ENCODE measurements around the gene ARID3A.
A peak's percentile ranks its signal among the peaks of the same experiment; 100 is the strongest.

The ARID3A gene

DNA sequence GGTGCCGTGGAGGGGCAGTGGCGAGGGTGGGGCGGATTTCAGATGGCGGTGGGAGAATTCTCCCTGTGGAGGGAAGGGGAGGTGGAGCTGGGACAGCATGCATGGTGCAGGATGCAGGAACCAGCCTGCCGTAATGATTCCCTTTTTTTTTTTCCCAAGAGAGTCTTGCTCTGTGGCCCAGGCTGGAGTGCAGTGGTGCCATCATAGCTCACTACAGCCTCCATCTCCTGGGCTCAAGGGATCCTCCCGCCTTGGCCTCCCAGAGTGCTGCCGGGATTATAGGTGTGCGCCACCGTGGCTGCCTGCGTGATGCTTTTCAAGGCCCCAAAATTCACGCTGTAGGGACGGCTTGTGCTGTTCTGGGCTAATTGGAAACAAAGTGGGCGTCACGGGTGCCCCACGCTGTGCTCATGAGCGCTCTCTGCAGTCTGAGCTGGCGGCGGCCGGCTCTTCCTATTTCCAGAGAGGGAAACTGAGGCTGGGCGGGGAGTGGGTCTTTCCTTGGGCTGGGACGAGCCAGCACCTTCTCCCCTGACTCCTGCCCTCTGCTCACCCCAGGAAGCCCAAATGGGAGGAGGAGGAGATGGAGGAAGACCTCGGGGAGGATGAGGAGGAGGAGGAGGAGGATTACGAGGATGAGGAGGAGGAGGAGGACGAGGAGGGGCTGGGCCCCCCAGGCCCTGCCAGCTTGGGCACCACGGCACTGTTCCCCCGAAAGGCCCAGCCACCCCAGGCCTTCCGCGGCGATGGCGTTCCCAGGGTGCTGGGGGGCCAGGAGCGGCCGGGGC, 6.2 kb downstream of the ARID3A start:
- DNase-seq: no peak

DNA sequence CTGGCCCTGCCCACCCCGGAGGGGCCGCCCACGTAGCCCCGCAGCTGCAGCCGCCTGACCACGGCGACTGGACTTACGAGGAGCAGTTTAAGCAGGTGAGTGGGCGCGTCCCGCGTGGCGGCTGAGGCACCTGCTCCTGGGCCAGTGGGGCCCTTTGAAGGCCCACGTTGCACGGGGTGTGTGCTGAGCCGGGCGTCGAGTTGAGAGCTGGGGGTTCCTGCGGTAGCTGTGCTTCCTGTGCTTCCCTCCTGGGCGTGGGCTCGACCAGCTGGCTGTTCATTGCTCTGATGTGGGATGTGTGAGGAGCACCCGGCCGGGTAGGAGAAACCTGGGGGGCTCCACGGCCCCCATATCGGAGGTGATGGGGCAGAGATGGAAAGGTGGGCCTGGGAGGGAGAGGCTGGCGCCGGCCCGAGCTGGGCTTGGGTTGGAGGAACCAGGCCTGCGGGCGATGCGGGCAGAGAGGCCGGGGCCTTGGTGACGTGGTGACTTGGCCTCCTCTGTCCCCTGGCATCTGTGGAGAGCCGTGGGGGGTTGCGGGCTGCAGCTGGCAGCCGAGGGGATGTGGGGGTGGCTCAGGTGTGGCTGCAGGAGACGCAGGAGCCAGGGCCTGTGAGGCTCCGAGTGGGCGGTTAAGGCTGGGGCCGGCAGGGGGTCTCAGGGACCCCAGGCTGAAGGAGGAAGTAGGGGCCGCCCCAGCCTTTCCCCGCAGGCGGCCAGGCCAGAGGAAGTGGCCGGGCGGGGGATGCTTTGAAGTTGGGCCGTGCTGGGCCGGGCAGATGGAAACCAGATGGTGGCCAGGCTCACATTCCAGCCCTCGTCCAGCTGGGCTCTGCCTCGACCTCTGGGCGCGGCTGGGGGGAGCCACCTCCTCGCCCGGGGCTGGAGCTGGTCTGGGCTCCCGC, 7.1 kb downstream of the ARID3A start:
- DNase-seq: no peak

DNA sequence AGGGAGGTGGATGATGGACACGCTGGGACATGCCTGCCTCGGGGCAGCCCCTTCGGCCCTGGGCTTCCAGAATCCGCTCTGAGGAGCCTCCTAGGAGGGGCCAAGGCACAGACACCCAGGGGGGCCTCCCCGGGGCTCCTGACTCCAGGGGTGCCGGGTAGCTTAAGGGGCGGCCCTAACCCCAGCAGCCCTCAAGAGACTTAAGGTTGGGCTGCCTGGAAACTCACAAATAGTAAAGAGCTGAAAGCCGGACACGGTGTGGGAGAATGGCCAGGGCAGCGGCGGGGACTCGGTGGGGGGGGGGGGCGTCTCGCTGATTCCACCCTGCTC, 7.7 kb downstream of the ARID3A start:
- DNase-seq: no peak

DNA sequence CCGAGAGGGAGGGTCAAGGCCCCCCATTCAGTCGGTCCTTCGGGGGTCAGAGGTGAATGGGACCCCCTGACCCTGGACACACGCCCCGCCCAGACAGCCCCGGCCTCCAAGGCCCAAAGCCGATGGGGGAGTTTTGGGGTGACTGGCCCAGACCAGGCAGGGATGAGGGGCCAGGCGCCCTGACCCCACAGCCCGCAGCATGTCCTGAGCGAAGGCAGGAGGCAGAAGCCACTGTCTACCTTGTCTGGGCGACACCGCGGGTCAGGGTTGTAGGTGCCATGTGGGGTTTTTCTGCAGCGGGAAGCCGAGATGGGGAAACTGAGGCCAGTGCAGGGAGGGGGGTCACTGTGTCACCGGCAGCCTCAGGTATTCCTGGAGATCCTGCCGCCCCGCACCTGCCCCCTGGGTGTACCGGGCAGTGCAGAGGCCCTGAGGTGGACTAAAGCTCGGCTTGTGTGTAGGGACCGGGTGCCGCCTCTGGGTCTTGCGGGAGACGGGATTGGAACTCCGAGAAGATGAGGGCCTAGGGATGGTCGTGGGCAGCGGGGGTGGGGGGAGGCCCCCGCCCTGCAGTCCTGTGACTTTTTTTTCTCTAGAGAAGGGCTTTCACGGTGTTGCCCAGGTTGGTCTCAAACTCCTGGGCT, 8.5 kb downstream of the ARID3A start:
- no peak for DNase-seq

DNA sequence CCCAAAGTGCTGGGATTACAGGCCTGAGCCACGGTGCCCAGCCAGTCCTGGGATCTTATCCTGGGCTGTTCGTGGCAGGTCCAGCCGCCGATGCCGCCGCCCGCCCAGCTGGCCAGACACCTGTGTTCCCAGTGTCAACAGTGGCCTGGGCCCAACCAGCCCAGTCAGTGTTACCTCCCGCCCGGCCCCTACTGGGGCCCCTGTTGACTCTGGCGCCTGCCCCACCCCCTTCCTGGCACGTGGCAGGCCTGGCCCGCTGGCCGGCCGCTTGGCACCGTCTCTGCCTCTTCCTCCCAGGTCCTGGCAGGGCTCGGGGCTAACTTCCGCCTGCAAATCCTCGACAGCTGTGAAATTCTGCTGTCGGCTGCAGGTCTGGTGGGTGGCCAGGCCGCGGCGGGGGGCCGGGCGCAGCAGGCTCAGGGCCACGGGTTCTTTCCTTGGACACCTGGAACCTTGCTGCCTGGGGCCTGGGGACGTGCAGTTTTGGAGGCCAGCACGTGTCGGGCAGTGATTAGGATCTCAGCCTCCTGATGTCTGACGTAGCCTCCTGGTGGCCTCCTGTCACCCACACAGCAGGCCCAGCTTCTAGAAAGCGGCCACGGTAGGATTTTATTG, 9.1 kb downstream of the ARID3A start:
- DNase-seq: no peak

DNA sequence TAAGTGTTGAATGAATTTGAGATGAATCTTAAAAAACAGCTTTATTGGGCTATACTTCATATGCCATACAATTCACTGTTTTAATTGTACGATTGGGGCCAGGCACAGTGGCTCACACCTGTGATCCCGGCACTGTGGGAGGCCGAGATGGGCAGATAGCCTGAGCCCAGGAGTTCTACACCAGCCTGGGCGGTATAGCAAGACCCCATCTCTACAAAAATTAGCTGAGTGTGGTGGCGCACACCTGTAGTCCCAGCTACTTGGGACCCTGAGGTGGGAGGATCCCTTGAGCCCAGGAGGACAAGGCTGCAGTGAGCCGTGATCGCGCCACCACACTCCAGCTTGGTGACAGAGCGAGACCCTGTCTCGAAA, 10.3 kb downstream of the ARID3A start:
- no peak for DNase-seq

DNA sequence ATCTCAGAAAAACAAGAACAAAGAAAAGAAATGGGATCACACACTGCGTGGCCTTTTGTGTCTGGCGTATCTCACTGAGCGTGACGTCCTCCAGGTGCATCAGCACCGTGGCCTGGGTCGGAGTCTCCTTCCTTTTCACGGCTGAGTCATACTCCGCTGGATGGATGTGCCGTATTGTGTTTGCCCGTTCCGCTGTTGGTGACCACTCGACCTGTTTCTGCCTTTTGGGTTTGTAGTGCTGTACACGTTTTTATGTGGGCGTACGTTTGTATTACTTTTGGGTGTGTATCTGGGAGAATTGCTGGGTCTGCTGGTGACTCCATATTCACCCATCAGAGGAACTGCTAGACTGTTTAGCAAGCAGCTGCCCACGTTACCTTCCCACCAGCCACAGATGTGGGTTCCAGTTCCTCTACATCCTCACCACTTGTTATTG, 11.4 kb downstream of the ARID3A start:
- no peak for DNase-seq

DNA sequence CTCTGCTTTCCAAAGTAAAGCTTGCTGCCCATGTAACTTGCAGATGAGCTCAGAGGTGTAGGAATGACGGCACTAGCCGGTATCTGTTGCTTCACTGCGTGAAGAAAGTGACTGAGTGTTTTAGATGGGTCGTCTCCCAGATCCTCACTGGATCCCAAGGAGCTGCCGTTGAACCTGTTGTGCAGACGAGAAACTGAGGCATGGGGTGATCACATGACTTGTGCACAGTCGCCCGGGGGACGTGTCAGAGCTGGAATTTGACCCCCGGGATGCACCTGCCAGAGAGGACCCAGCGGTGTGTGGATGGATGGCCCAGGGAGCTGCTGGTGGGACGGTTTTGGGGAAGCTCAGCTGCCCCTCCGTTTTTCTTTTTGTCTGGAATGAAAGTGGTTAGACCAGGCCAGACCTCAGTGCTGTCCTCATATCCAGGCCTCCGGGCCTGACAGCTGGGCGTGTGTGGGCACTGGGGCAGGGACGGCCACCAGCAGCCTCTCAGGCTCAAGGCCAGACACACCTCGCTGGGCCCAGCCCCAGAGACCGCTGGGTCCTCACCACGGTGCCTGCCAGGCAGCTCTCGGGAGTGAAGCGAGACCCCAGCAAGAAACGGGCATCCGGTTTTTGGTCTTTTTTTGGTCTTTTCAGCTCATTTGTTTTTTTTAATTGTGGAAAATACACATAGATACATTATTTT, 12.5 kb downstream of the ARID3A start:
- no peak for DNase-seq

DNA sequence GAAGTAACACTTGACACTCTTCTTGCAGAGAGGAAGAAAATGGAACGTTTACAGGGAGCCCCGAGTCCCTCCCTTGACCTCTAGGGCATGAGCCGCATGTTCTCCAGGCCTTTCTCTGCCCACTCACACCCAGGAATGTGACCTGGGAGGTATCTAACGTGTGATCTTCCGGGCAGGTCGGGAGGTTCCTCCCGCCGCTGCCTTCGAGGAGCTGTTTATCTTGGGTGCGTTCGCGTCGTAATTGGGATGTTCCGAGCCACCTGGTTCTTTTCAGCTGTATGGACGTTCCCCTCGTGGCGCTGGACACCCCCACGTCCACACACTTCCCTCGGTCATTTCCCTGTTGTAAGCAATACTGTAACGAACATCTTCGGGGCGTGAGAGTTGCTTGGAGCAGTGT, 13.6 kb downstream of the ARID3A start:
- DNase-seq: no peak

DNA sequence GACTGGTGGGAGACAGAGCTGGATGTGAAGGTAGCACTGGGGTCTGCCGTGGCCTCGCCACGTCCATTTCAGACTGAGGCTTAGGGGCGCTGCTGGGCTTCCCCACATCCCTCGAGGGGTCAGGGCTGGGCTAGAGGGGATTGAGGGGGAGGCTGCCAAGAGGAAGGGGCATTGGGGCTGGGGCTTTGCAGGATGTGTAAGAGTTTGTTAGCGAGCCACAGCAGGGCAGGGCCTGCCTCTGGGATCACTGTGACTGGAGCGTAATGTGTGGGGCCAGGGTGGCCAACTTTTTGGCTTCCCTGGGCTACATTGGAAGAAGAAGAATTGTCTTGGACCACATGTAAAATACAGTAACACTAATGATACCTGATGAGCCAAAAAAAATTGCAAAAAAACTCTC, 14.1 kb downstream of the ARID3A start:
- no peak for DNase-seq

DNA sequence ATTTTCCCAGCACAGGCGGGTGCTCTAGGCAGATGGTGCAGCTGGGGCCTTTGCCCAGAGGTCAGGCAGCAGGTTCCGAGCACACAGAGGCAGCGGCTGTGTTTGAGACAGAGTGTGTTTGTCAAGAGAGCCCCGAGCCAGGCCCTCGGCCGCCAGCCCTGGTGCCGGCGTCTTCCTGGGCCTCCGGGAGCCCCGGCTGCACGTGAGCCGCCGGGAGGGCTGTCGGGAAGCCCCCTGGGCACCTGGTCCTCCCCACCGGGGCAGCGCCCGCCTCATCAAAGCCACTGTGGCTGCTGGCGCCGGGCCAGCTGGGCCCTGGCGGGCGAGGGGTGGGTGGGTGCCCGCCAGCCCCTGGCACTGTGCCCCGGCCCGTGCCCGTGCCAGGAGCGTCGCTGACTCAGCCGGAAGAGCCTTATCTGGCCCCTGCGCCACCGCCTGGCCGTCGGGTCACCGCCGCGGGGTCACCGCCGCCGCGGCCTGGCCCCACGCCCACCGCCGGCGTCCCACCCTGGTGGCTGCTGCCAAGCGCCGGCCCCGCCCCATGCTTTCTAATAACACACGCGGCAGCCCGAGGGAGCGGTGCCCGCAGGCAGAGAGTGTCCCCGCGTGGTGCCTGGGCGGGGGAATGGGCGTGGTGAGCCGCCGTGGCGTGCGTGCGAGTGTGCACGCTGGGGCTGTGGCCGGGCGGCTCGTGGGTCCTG, 14.9 kb downstream of the ARID3A start:
- DNase-seq: peak; percentile 79

DNA sequence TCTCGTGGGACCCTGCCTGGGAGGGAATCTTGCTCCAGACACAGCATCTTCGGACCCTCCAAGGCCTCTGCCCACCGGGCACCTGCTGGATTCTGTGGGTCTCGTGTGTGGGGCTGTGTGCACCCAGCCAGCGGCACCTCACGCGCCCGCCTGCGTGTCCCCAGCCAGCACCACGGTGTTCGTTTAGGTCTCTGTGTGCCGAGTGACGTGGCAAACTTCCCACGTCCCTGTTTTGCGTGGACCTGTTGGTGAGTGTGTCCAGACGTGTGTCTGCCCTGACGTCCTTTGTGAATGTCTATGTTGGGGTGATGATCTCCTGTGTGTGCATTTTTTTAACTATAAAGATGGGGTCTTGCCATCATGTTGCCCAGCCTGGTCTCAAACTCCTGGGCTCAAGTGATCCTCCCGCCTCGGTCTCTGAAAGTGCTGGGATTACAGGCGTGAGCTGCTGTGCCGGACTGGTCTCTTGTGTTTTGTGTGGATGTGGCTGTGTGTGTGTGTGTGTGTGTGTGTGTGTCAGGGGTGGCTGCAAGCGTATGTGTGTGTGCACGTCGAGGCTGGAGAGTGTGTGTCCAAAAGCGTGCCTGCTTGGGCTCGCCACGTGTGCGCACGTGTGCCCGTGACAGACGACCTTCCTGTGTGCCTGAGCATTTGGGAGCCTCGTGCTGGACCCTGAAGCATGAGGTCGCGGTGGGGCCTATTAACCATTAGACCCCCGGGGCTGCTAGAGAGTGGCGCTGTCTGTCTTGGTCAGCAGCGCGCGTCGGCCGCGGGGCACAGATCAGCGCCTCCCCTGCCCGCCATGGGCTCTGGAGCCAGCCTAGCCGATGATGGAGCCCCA, 15.7 kb downstream of the ARID3A start:
- no peak for DNase-seq

DNA sequence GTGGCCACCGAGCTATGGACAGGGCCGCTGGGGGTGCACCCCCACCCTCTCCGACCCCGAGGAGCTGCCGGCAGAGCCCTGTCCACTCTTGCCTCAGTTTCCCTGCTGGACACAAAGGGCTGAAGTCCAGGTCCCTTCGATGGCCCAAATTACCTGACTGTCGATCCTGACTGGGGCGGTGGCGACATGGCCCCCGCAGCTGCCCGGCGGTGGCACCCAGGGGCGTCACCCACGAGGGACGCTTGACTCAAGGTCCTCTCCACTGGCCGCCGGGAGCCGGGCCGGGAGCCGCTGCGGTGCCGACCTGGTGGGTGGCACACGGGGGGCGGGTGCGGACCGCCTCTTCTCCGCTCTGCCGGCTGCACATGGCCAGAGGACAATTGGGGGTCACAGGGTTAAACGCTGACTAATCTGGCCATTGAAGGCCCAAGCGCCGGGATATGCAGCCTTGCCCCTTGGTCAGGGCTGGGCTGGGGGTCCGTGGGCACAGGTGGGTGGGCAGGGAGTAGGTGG, 16.4 kb downstream of the ARID3A start:
- DNase-seq: no peak

DNA sequence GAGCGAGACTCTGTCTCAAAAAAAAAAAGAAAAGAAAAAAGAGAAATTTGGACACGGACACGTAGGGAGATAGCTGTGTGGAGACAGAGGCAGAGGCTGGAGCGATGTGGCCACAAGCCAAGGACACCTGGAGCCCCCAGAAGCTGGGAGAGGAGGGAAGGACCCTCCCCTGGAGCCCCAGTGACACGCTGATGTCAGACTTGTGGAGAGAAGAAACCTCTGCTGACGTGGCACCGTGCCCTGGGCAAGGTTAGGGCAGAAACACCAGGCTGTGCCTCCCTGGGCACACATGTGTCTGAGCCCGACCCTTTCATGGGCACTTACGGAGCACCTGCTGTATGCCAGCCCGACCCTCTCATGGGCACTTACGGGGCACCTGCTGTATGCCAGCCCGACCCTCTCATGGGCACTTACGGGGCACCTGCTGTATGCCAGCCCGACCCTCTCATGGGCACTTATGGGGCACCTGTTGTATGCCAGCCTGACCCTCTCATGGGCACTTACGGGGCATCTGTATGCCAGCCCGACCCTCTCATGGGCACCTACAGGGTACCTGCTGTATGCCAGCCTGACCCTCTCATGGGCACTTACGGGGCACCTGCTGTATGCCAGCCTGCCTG, 17.8 kb downstream of the ARID3A start:
- no peak for DNase-seq

DNA sequence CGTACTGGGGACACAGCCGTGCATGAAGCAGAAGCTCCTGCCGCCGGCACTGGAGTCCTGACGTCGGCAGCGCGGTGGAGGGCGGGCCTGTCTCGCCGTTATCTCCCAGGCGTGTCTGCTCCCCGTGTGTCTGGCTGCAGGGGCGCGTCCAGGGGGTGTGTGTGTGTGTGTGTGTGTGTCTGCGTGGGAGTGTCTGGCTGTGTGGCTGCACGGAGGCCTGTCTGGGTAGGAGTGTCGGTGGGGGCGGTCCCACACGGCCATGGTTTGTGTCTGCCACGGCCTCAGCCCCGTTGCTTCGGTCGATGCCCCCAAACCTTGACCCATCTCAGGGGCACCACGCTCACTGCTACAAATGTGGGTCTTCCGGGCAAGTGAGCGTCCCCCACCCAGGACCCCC, 18.3 kb downstream of the ARID3A start:
- no peak for DNase-seq

DNA sequence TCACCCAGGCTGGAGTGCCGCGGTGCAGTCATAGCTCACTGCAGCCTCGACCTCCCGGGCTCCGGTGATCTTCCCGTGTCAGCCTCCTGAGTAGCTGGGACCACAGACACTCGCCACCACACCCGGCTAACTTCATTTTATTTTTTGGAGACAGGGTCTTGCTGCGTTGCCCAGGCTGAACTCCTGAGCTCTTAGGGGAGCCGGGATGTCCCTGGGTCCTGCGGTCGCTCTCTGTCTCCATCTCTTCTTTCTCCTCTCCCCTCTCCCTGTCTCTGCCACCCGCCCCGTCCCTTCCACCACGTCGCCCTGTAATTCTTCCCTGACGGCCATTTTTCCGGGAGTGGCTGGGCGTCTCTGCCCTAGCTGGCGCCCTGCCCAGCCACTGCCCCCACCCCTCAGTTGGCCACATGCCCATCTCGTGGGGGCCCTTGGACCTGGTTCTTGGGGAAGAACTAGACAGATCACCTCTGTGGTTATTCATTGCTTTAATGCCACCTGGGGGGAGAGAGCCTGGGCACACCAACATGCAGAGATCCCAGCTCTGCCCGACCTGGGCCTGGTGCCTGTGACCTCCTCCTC, 18.9 kb downstream of the ARID3A start:
- no peak for DNase-seq

DNA sequence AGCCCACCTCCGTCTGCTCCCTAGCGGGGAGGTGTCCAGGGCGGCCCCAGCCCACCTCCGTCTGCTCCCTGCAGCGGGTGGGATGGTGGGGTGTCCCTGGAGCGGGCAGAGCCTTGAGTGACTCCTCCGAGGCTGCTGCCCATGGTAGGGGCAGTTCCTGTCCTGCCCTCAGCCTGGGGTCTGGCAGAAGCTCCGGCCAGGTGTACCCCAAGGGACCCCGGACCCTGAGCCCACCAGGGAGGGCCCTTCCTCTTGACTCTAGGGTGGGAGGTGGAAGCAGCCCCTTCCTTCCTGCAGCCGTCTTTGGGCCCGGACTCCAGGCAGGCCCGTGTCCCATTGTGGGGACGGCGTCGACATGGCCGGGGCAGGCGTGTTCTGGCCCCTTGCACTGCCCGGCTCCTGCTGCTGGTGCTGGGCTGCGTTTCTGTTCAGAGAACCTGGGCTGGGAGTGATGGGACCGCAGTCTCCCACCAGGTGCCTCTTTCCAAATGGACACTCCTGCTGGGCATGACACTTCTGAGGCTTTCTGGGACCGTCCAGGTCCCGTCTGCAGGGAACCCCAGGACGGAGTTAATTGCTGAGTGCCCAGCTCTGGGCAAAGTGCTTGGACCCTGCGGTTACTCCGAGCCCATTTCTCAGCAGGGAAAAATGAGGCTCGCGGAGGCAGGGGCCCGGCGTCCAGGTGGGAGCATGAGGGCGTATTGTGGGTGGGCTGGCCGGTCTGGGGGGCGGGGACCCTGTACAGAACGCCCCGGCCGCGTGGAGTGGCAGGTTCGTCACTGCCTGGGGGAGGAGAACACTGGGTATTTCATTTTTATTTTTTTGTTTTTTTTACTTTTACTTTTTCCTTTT, 19.8 kb downstream of the ARID3A start:
- no peak for DNase-seq

DNA sequence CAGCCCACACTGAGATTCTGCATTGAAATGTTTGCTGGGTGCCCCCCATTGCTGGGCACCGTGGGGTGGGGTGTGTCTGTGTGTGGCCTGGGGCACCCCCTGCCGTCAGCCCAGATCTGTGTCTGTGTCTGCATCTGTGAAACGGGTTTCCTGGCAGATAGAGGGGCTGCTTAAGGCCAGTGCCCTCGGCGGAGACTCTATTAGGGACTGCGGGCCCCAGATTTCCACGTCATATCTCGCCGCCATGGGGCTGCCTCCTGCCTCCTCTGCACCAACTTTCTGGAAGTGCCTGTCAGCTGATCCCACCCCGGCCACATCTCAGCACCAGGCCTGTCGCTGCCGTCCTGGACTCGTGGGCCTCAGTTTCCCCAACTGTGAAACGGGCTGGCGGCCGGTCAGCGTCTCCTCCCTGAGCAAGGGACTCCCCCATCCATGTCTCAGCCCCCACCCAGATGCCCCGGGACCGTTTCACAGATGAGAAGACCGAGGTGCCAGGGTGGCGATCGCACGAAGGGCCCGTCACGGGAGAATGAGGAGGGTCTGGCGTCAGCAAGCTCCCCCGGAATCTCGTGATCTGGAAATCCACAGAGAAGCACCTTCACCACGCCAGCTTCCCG, 21.4 kb downstream of the ARID3A start:
- DNase-seq: no peak
